Heart left ventricle (tissue), 16 donors: ENCODE data around the gene ARRB1. TPM values are rescaled to one million over a fixed set of nuclear protein-coding genes. Genes with fewer than 3 reads are reported as not detected.

ENCODE experiments used
- ATAC-seq, 4 donors: fragments of 200-7000 bp; cut with Tn5 transposase; one replicate each; pipeline ENCODE4 v1.9.1; 2020 to 2022; ENCODE audit warnings: moderate library complexity in 4 of 4, mild to moderate bottlenecking in 3 of 4, moderate number of reproducible peaks in 1 of 4
- DNase-seq, 5 donors: peaks; one replicate each; pipeline ENCODE4 v3.0.0-alpha.2; 2020
- H3K27ac ChIP-seq, 12 donors: fragments of 200-600 bp; sonication (generic) in 4 of 12; one replicate each; pipeline versions ENCODE4 v1.5.0 to v1.8.0; 2016 to 2022; ENCODE audit warnings: mild to moderate bottlenecking in 2 of 12
- H3K27me3 ChIP-seq, 9 donors: fragments of 200-600 bp; sonication (generic) in 2 of 9; one replicate each; pipeline versions ENCODE4 v1.5.1 to v1.8.0; 2016 to 2022; ENCODE audit warnings: mild to moderate bottlenecking in 3 of 9
- H3K36me3 ChIP-seq, 9 donors: fragments of 200-600 bp; sonication (generic) in 2 of 9; one replicate each; pipeline versions ENCODE4 v1.5.0 to v1.8.0; 2018 to 2022; ENCODE audit warnings: mild to moderate bottlenecking in 2 of 9
- H3K4me1 ChIP-seq, 12 donors: fragments of 200-600 bp; sonication (generic) in 4 of 12; one replicate each; pipeline versions ENCODE4 v1.5.0 to v1.8.0; 2016 to 2022; ENCODE audit warnings: mild to moderate bottlenecking in 3 of 12
- H3K4me3 ChIP-seq, 12 donors: fragments of 200-600 bp; sonication (generic) in 4 of 12; one replicate each; pipeline versions ENCODE4 v1.5.0 to v1.8.0; 2017 to 2022; ENCODE audit warnings: mild to moderate bottlenecking in 9 of 12, moderate library complexity in 4 of 12
- H3K9me3 ChIP-seq, 12 donors: fragments of 200-600 bp; sonication (generic) in 4 of 12; one replicate each; pipeline versions ENCODE4 v1.5.0 to v1.8.0; 2016 to 2022; ENCODE audit warnings: mild to moderate bottlenecking in 1 of 12
- CTCF ChIP-seq, 12 donors: fragments of 200-600 bp; sonication (generic) in 4 of 12; IDR thresholded peaks; one replicate each; pipeline versions ENCODE4 v1.5.0 to v1.8.0; 2018 to 2022; ENCODE audit warnings: antibody characterized with exemption in 12 of 12, mild to moderate bottlenecking in 5 of 12
- POLR2A ChIP-seq, 2 donors: fragments of 450-650 bp; IDR thresholded peaks; one replicate each; pipeline ENCODE4 v1.6.1; 2017; ENCODE audit warnings: antibody characterized with exemption in 2 of 2, mild to moderate bottlenecking in 2 of 2, moderate library complexity in 2 of 2
- WGBS, 4 donors: extraction: QIAGEN DNeasy Blood & Tissue Kit in 2 of 4; methylation state at CpG; one replicate each; pipeline versions ENCODE4 v1.1.5 to v1.1.7; 2013 to 2018; 5-methylcytosine and 5-hydroxymethylcytosine counted together
- intact Hi-C, 10 donors: fragments of 100-400 bp; cut with DNase I; formaldehyde crosslinking; loops; one replicate each; pipeline versions ENCODE4 v1.11.1 to v1.14.2; 2022
- polyA plus RNA-seq, 2 donors: library from polyadenylated mRNA; stranded (reverse); fragments of 200-250 nt; gene quantifications; one replicate each; pipeline ENCODE4 v1.2.3, GENCODE V29; 2013
- total RNA-seq, 9 donors: library from RNA; depleted of rRNA in 2 of 9; stranded (reverse); fragments of >200 nt in 2 of 9; fragmentation: NEBNext Ultra II Directional in 3 of 9; extraction: Animal tissue kit (Norgen Biotek cat#: 25700) in 3 of 9; gene quantifications; one replicate each; pipeline versions ENCODE4 v1.1.0 to v1.2.4, GENCODE V29; 2016 to 2023
- donor health status: ischemic (EF 13 %, LVEDD 7.1; RV severe dilation, severe dysfunction).
- donor health status: healthy with polysubstance abuse.
- donor health status: DM: no; HTN: yes; CAD: no.
- donor health status: DM: no; HTN: no; CAD: no.
- donor health status: ischemic (EF 25% LVEDD 6.9; RV normal size, moderate dysfunction).
- donor health status: ischemic (EF 25% LVEDD 5.7; RV mildly dilated, moderate dysfunction).
- donor health status: healthy.
- donor health status: DM: yes; HTN: yes; CAD: no.
- donor health status: ischemic (EF 35%, LVEDD 5.7; RV mildly dilated, moderate dysfunction).
- donor health status: nonischemic (EF 11% LVEDD 7.7; RV severe dilation, severe dysfunction).
- donor health status: DM: yes; HTN: yes; CAD: no.
- donor health status: PGD.
- donor health status: ischemic (EF 29% LVEDD 5.4; RV normal size, mild dysfunction).
- donor health status: nonischemic (EF 23%, LVEDD 6.1; RV moderate dilation, normal function).

Gene ARRB1
- total and polyA plus RNA-seq, 11 donors, result 7.9 to 58.9 (median 25.4) TPM

- Histone ChIP-seq H3K9me3 (no peaks in the 10 kb centered on the region), H3K27ac (no peak overlapping the region), H3K36me3 (no peaks in the 10 kb centered on the region), H3K4me3 (peak overlapping the region; percentile 7 to 60 (median 44)), H3K27me3 (peaks cover 21 to 59% (median 34%) of the 10 kb centered on the region in 9 donors), H3K4me1 (peaks cover 0 to 21% (median 5%) of the 10 kb centered on the region in 12 donors)
- intact Hi-C loops, result loop anchor here in 4 of 10 donors (2.0 to 5.0 kb wide), 4 partner anchors 34 to 216 kb away; no protein-coding TSS in a partner anchor
- peak; percentile 82 to 95 (median 84) for DNase-seq
- TF ChIP-seq CTCF (IDR thresholded peaks at IDR 0.05) (peak; percentile 29 to 99 (median 88)), POLR2A (IDR thresholded peaks at IDR 0.05) (no peak)
- peak; percentile 56 to 97 (median 92) for ATAC-seq
- 0 to 2% (median 1%) methylated on average over 7 to 140 of the region's 140 CpGs for whole genome bisulfite sequencing, 4 donors
Measured at GRCh38 chr11:75241036-75241905, 110.2 kb downstream of the ARRB1 start.

GRCh38 chr11:75240311-75241035 lies 111.0 kb downstream of the ARRB1 start, which contains the start of gene TPBGL:
Gene TPBGL (plus strand): TSS chr11:75240774. CDS start chr11:75241050, 276 bp downstream.
- WGBS, 4 donors, result 2 to 3% (median 2%) methylated on average over 22 to 58 of the region's 58 CpGs
- H3K9me3 ChIP-seq, result no peaks in the 10 kb centered on the region

GRCh38 chr11:75239531-75240290 lies 111.8 kb downstream of the ARRB1 start:
- Histone ChIP-seq H3K9me3 (no peaks in the 10 kb centered on the region), H3K27ac (no peak overlapping the region), H3K4me1 (peaks cover 0 to 21% (median 5%) of the 10 kb centered on the region in 12 donors), H3K36me3 (no peaks in the 10 kb centered on the region), H3K27me3 (peaks cover 21 to 55% (median 34%) of the 10 kb centered on the region in 9 donors), H3K4me3 (peak overlapping the region in 1 of 12 donors; percentile 58)
- ATAC-seq, result no peak
- 48 to 54% (median 51%) methylated on average over 10 of the region's 10 CpGs for WGBS, 4 donors
- TF ChIP-seq CTCF (IDR thresholded peaks at IDR 0.05) (no peak), POLR2A (IDR thresholded peaks at IDR 0.05) (no peak)
- intact Hi-C loops, result loop anchor here in 4 of 10 donors (2.0 to 5.0 kb wide), 4 partner anchors 32 to 215 kb away; no protein-coding TSS in a partner anchor
- no peak for DNase-seq

More at GRCh38 chr11:75240311-75241035, 111.0 kb downstream of the ARRB1 start, which contains the start of gene TPBGL:
- intact Hi-C loops, result loop anchor here in 4 of 10 donors (2.0 to 5.0 kb wide), 4 partner anchors 33 to 216 kb away; no protein-coding TSS in a partner anchor
- ATAC-seq (peak in 2 of 4 donors; percentile 12 to 43), DNase-seq (peak in 2 of 5 donors; percentile 42 to 43)
- TF ChIP-seq CTCF (IDR thresholded peaks at IDR 0.05), result no peak
- no peak for TF ChIP-seq POLR2A (IDR thresholded peaks at IDR 0.05)
- Histone ChIP-seq H3K4me1 (peaks cover 0 to 21% (median 5%) of the 10 kb centered on the region in 12 donors), H3K4me3 (peak within 1 kb of the TSS; percentile 7 to 60 (median 44)), H3K27me3 (peaks cover 21 to 59% (median 34%) of the 10 kb centered on the region in 9 donors), H3K27ac (no peak within 1 kb of the TSS), H3K36me3 (no peaks in the 10 kb centered on the region)
